Astrocyte (in vitro differentiated cells and primary cell): Measurements from ENCODE around the gene STXBP5. TPM values are rescaled to one million over a fixed set of nuclear protein-coding genes. Genes with fewer than 3 reads are reported as not detected.
A peak's percentile ranks its signal among the peaks of the same experiment; 100 is the strongest.

ENCODE experiments used
- DNase-seq: peaks from one replicate; pipeline ENCODE4 v3.0.0-alpha.2; 2010; ENCODE audit warnings: low read depth
- FAIRE-seq: peaks from 2 replicates; lab custom pipeline; 2011; peaks lifted over from hg19 to GRCh38; lab: Jason Lieb, UNC
- H2AFZ ChIP-seq: 2 replicates; pipeline ENCODE4 v1.6.0; 2012; ENCODE audit warnings: low read depth, low read length, inconsistent platforms
- H3K27ac ChIP-seq: 2 replicates; pipeline ENCODE4 v1.5.1; 2011; ENCODE audit warnings: low read depth, low read length, inconsistent platforms
- H3K27me3 ChIP-seq: 2 replicates; pipeline ENCODE4 v1.6.0; 2011; ENCODE audit warnings: low read length, inconsistent platforms; ENCODE audit not compliant: insufficient read depth
- H3K36me3 ChIP-seq: 2 replicates; pipeline ENCODE4 v1.5.1; 2011; ENCODE audit warnings: low read length, inconsistent platforms; ENCODE audit not compliant: insufficient read depth
- H3K4me1 ChIP-seq: 2 replicates; pipeline ENCODE4 v1.5.1; 2011; ENCODE audit warnings: low read length, inconsistent platforms; ENCODE audit not compliant: insufficient read depth
- H3K4me2 ChIP-seq: 2 replicates; pipeline ENCODE4 v1.6.0; 2012; ENCODE audit warnings: low read length, inconsistent platforms
- H3K4me3 ChIP-seq: 2 replicates; pipeline ENCODE4 v1.5.1; 2011; ENCODE audit warnings: low read depth, mild to moderate bottlenecking, low read length, inconsistent platforms; ENCODE audit not compliant: insufficient read depth
- H3K79me2 ChIP-seq: 2 replicates; pipeline ENCODE4 v1.6.0; 2012; ENCODE audit warnings: mild to moderate bottlenecking, low read length, inconsistent platforms; ENCODE audit not compliant: insufficient read depth
- H3K9ac ChIP-seq: 2 replicates; pipeline ENCODE4 v1.6.0; 2012; ENCODE audit warnings: mild to moderate bottlenecking, low read length, inconsistent platforms
- H3K9me3 ChIP-seq: 2 replicates; pipeline ENCODE4 v1.5.1; 2012; ENCODE audit warnings: low read depth, mild to moderate bottlenecking, low read length, inconsistent platforms; ENCODE audit not compliant: insufficient read depth
- H4K20me1 ChIP-seq: 2 replicates; pipeline ENCODE4 v1.6.0; 2012; ENCODE audit warnings: low read length, inconsistent platforms; ENCODE audit not compliant: insufficient read depth
- H3K27ac Mint-ChIP-seq: one replicate; pipeline ENCODE4 v1.8.0; 2021; ENCODE audit warnings: mild to moderate bottlenecking, mixed read lengths; ENCODE audit not compliant: unreplicated experiment
- H3K27me3 Mint-ChIP-seq: one replicate; pipeline ENCODE4 v1.8.0; 2021; ENCODE audit warnings: low read depth, mixed read lengths; ENCODE audit not compliant: unreplicated experiment
- H3K36me3 Mint-ChIP-seq: one replicate; pipeline ENCODE4 v1.8.0; 2021; ENCODE audit warnings: low read depth, mixed read lengths; ENCODE audit not compliant: unreplicated experiment
- H3K4me1 Mint-ChIP-seq: one replicate; pipeline ENCODE4 v1.8.0; 2021; ENCODE audit warnings: low read depth, mixed read lengths; ENCODE audit not compliant: unreplicated experiment
- H3K4me3 Mint-ChIP-seq: one replicate; pipeline ENCODE4 v1.8.0; 2021; ENCODE audit warnings: mild to moderate bottlenecking, moderate library complexity, mixed read lengths; ENCODE audit not compliant: unreplicated experiment
- H3K9me3 Mint-ChIP-seq: one replicate; pipeline ENCODE4 v1.8.0; 2021; ENCODE audit warnings: mild to moderate bottlenecking, mixed read lengths; ENCODE audit not compliant: unreplicated experiment
- CTCF ChIP-seq: IDR thresholded peaks from 2 replicates; pipeline ENCODE4 v1.5.1; 2011; ENCODE audit warnings: low read depth, mild to moderate bottlenecking, inconsistent platforms, low read length, moderate library complexity; ENCODE audit not compliant: insufficient read depth
- EZH2 ChIP-seq: IDR thresholded peaks from 2 replicates; pipeline ENCODE4 v1.6.1; 2012; ENCODE audit warnings: mild to moderate bottlenecking, low read length, inconsistent platforms; ENCODE audit not compliant: insufficient read depth
- total RNA-seq: library from RNA; stranded (reverse); gene quantifications from 2 replicates; pipeline ENCODE4 v1.2.1, GENCODE V29; 2021

The STXBP5 gene
- total RNA-seq, 1 donor from 2014 or later: 25.7 TPM

GRCh38 chr6:147287869-147288271, 83.7 kb downstream of the STXBP5 start:
- peak overlapping the region; percentile 27 for H3K4me2 ChIP-seq
- no peaks in the 10 kb centered on the region for H3K9me3 ChIP-seq
- peak; percentile 62 for DNase-seq
- H3K4me3 Mint-ChIP-seq: no peak overlapping the region
- no peak overlapping the region for H2AFZ ChIP-seq
- no peaks in the 10 kb centered on the region for H4K20me1 ChIP-seq
- no peaks in the 10 kb centered on the region for H3K27me3 Mint-ChIP-seq
- peak overlapping the region; percentile 15 for H3K9ac ChIP-seq
- H3K36me3 Mint-ChIP-seq: peaks cover 2% of the 10 kb centered on the region
- H3K27ac Mint-ChIP-seq: peak overlapping the region; percentile 87
- H3K9me3 Mint-ChIP-seq: no peaks in the 10 kb centered on the region
- H3K4me1 ChIP-seq: peaks cover 8% of the 10 kb centered on the region
- no peak for FAIRE-seq
- H3K27me3 ChIP-seq: no peaks in the 10 kb centered on the region
- no peaks in the 10 kb centered on the region for H3K36me3 ChIP-seq
- TF ChIP-seq EZH2 (no peak), CTCF (no peak)
- no peak overlapping the region for H3K4me3 ChIP-seq
- H3K4me1 Mint-ChIP-seq: peaks cover 14% of the 10 kb centered on the region
- no peaks in the 10 kb centered on the region for H3K79me2 ChIP-seq
- H3K27ac ChIP-seq: peak overlapping the region; percentile 44

GRCh38 chr6:147297124-147297523, 92.9 kb downstream of the STXBP5 start:
- no peaks in the 10 kb centered on the region for H3K4me1 Mint-ChIP-seq
- H4K20me1 ChIP-seq: no peaks in the 10 kb centered on the region
- H3K4me1 ChIP-seq: no peaks in the 10 kb centered on the region
- peaks cover 46% of the 10 kb centered on the region for H3K36me3 Mint-ChIP-seq
- H3K27me3 Mint-ChIP-seq: no peaks in the 10 kb centered on the region
- no peak overlapping the region for H2AFZ ChIP-seq
- H3K36me3 ChIP-seq: no peaks in the 10 kb centered on the region
- no peak overlapping the region for H3K4me2 ChIP-seq
- no peaks in the 10 kb centered on the region for H3K9me3 ChIP-seq
- H3K4me3 ChIP-seq: no peak overlapping the region
- DNase-seq: no peak
- no peak overlapping the region for H3K9ac ChIP-seq
- no peak overlapping the region for H3K27ac ChIP-seq
- no peak overlapping the region for H3K4me3 Mint-ChIP-seq
- no peaks in the 10 kb centered on the region for H3K27me3 ChIP-seq
- H3K9me3 Mint-ChIP-seq: peaks cover 22% of the 10 kb centered on the region
- no peak for FAIRE-seq
- TF ChIP-seq CTCF: no peak
- no peak overlapping the region for H3K27ac Mint-ChIP-seq
- H3K79me2 ChIP-seq: no peaks in the 10 kb centered on the region

- no peaks in the 10 kb centered on the region for H4K20me1 ChIP-seq
- H3K9ac ChIP-seq: no peak overlapping the region
- H3K9me3 ChIP-seq: no peaks in the 10 kb centered on the region
- Mint-ChIP-seq H3K36me3 (peaks cover 49% of the 10 kb centered on the region), H3K9me3 (peaks cover 22% of the 10 kb centered on the region), H3K27me3 (no peaks in the 10 kb centered on the region), H3K4me3 (no peak overlapping the region), H3K4me1 (no peaks in the 10 kb centered on the region), H3K27ac (no peak overlapping the region)
- no peaks in the 10 kb centered on the region for H3K27me3 ChIP-seq
- H3K4me1 ChIP-seq: no peaks in the 10 kb centered on the region
- no peak overlapping the region for H2AFZ ChIP-seq
- no peaks in the 10 kb centered on the region for H3K79me2 ChIP-seq
- DNase-seq: peak; percentile 60
- H3K36me3 ChIP-seq: no peaks in the 10 kb centered on the region
- no peak overlapping the region for H3K27ac ChIP-seq
- TF ChIP-seq CTCF (no peak), EZH2 (no peak)
- FAIRE-seq: peak; percentile 49
- H3K4me3 ChIP-seq: no peak overlapping the region
- no peak overlapping the region for H3K4me2 ChIP-seq
Observed at GRCh38 chr6:147297663-147298316, 93.6 kb downstream of the STXBP5 start.
